A172 (cell line): ENCODE data around the gene FETUB. TPM values are rescaled to one million over a fixed set of nuclear protein-coding genes. Genes with fewer than 3 reads are reported as not detected.
"Not testable (repeated sequence)": the region's sequence is repeated elsewhere in the genome, so short reads cannot be mapped to it uniquely, and the experiment has no call there.

Experiments
- DNase-seq: peaks from one replicate; pipeline ENCODE4 v3.0.0-alpha.2; 2015; ENCODE audit warnings: low spot score
- total RNA-seq: library from RNA; depleted of rRNA; stranded (reverse); fragments of >200 nt; shearing (Covaris generic); gene quantifications from 2 replicates; pipeline ENCODE4 v1.2.3, GENCODE V29; 2014; rRNA removed

The FETUB gene
- total RNA-seq, 1 experiment from 2014 or later = 0.45 TPM

GRCh38 chr3:186678604-186679003 is 38.4 kb downstream of the FETUB start:
- DNase-seq = no peak

DNA sequence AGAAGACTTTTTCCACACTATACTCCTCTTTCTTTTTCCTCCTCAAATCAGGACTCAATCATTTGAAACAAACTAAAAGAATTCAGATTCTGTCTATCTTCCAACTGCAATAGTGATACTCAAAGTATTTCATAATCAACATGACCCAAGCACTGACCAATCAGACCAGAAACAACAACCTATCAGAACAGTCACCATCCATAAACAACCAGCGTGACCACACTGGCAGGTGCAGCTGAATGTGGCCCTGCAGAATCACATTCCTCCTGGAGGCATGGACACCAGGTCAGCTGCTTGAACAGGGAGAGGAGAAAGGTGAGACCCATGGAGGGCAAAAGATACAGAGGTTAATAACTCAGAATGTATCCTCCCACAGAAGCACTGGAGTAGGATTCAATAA is 39.0 kb downstream of the FETUB start:
- DNase-seq = no peak

DNA sequence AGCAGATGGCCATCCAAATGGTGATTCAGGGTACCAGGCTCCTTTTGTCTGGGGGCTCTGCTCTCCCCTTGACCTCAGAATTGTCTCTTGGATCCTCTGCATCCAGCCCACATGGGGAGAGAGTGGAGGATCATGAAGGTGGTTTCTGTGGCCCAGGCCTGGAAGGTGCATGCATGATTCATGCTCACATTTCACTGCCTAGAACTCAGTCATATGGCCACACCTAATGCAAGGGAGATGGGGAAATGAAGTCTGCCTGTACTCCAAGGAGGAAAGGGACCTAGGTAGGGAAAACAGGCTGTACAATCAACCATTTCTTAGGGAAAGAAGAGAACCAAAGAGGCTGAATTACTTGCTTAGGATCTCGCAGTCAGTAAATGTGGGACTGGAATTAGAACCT is 40.7 kb downstream of the FETUB start:
- no peak for DNase-seq

DNA sequence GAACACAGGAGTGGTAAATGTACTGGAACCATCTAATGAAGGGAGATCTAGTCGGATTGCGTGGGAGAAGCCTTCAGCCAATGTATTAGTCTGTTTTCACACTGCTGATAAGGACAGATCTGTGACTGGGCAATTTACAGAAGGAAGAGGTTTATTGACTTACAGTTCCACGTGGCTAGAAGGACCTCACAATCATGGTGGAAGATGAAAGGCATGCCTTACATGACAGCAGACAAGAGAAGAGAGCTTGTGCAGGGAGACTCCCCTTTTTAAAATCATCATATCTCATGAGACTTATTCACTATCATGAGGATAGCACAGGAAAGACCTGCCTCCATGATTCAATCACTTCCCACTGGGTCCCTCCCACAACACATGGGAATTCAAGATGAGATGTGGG is 42.6 kb downstream of the FETUB start:
- no peak for DNase-seq

DNA sequence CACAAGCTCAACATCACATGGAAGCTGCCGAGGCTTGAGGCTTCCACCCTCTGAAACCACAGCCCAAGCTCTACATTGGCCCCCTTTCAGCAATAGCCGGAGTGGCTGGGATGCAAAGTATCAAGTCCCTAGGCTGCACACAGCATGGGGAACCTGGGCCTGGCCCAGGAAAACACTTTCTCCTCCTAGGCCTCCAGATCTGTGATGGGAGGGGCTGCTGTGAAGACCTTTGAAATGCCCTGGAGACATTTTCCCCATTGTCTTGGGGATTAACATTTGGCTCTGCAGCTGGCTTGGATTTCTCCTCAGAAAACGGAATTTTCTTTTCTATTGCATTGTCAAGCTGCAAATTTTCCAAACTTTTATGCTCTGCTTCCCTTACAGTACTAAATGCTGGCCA is 43.8 kb downstream of the FETUB start:
- DNase-seq = no peak

- not testable (repeated sequence) for DNase-seq
Measured at GRCh38 chr3:186686475-186686874, 46.3 kb downstream of the FETUB start.

DNA sequence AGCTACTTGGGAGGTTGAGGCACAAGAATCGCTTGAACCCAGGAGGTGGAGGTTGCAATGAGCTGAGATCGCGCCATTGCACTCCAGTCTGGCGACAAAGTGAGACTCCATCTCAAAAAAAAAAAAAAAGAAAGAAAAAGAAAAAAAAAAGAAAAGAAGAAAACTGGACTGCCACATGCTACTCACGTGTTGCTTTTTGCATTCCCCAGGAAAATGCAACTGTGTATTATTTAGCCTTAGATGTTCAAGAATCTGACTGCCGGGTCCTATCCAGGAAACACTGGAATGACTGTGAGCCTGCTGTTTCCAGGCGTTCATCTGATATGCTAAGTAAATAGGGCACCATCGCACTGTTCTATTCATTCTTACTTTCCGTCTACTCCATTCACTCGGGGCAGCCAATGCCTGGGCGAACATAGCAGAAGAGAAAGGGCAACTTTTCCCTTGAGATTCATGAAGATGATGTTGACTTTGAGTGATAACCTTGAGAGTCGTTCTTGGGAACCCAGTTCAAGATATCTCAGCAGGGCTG is 47.0 kb downstream of the FETUB start:
- DNase-seq = no peak

DNA sequence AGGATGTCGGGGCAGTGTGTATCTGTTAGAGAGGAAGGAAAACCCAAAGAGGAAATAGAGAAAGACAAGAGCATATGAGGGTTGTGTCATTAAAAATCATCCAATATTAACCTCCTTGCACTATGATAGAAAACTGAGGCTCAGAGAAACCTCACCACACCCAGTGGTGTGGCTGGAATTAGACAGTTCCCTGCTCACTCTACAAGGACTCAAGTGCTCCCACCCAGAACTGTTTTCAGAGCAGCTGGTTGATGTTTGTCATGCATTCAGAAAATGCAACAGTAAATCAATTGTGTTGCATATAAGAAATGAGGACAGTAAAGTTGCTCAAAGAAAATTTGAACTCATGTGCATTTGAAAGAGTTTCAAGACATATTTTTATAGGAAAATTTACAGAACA is 50.1 kb downstream of the FETUB start:
- DNase-seq = not testable (repeated sequence)

- no peak for DNase-seq
Measured at GRCh38 chr3:186691676-186692075, 51.5 kb downstream of the FETUB start.

- no peak for DNase-seq
Measured at GRCh38 chr3:186693843-186694242, 53.6 kb downstream of the FETUB start.

GRCh38 chr3:186694288-186695032 is 54.3 kb downstream of the FETUB start:
- no peak for DNase-seq

GRCh38 chr3:186696522-186696921 is 56.3 kb downstream of the FETUB start:
- no peak for DNase-seq

DNA sequence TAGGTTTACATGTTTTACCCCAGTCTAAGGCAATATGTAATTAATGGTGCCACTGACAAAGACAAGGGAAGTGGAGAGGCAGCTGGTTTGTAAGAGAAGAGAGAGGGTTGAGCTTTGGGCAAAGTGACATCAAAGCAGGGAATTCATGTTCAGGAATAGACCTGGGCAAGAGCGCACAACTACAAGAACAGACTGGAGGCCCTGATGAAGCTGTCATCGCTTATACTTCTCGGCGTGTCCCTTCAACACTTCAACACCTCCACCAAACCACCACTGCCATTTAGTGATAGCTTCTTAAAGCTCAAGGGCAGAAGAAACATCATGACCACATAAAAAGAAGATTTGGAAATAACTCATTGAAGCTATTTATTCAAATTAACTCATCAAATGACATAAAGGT is 57.3 kb downstream of the FETUB start:
- no peak for DNase-seq

DNA sequence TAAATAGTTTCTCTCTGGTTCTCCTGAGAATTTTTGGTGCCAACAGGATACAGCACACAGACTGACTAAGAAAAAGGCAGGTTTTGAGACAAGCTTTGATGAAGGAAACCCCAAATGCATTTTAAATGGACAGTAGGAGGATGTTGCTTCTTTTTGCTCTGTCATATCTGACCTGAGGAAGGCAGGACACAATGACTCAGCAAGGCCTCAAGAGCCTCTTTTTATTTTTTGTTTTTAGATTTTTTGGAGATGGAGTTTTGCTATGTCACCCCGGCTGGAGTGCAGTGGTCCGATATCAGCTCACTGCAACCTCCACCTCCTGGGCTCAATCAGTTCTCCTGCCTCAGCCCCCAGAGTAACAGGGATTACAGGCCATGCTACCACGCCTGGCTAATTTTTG is 60.1 kb downstream of the FETUB start:
- no peak for DNase-seq

GRCh38 chr3:186702451-186702850 is 62.3 kb downstream of the FETUB start:
- not testable (repeated sequence) for DNase-seq

Other genes with a start within 250 kb of the FETUB start
- gene CRYGS, start 96.0 kb upstream of the FETUB start, total RNA-seq = 0.24 and 0.31 TPM in 2 replicates
- gene TBCCD1, start 73.1 kb upstream of the FETUB start, total RNA-seq = 10.2 and 19.6 TPM in 2 replicates
- 175 and 202 TPM in 2 replicates for gene DNAJB11, start 69.7 kb upstream of the FETUB start, total RNA-seq
- gene AHSG, start 27.3 kb upstream of the FETUB start, total RNA-seq = not detected in 2 replicates
- gene HRG, start 25.6 kb downstream of the FETUB start, total RNA-seq = not detected in 2 replicates
- gene KNG1, start 77.0 kb downstream of the FETUB start, total RNA-seq = not detected in 2 replicates
- gene EIF4A2, start 143.2 kb downstream of the FETUB start, total RNA-seq = 384 and 473 TPM in 2 replicates
- 141 and 172 TPM in 2 replicates for gene RFC4, start 166.1 kb downstream of the FETUB start, total RNA-seq
- not detected in 2 replicates for gene ADIPOQ, start 202.3 kb downstream of the FETUB start, total RNA-seq